Adrenal gland (tissue), 12 donors: ENCODE results near the gene CELF3. TPM values are rescaled to one million over a fixed set of nuclear protein-coding genes. Genes with fewer than 3 reads are reported as not detected.

ENCODE experiments used
- DNase-seq, 7 donors: peaks; one replicate each; pipeline ENCODE4 v3.0.0-alpha.2; 2019 to 2020
- H3K27ac ChIP-seq, 5 donors: fragments of 200-600 bp; sonication (generic) in 4 of 5; 1 replicate in 3 of 5; 2 replicates in 2 of 5; pipeline versions ENCODE4 v1.5.1 to v1.8.0; 2016 to 2020; ENCODE audit warnings: mild to moderate bottlenecking in 1 of 5
- H3K27me3 ChIP-seq: fragments of 200-600 bp; 2 replicates; pipeline ENCODE4 v1.8.0; 2021
- H3K36me3 ChIP-seq, 2 donors: fragments of 200-600 bp; replicated peaks in 1 of 2; 1 replicate in 1 of 2; 2 replicates in 1 of 2; pipeline versions ENCODE4 v1.5.1 to v1.8.0; 2018 to 2022
- H3K4me1 ChIP-seq, 2 donors: fragments of 200-600 bp; replicated peaks in 1 of 2; 1 replicate in 1 of 2; 2 replicates in 1 of 2; pipeline versions ENCODE4 v1.5.1 to v1.8.0; 2018 to 2021
- H3K4me3 ChIP-seq, 4 donors: fragments of 200-600 bp; sonication (generic) in 3 of 4; one replicate each; pipeline ENCODE4 v1.5.1; 2016 to 2018
- H3K9me3 ChIP-seq, 3 donors: fragments of 200-600 bp; sonication (generic) in 1 of 3; replicated peaks in 1 of 3; 1 replicate in 2 of 3; 2 replicates in 1 of 3; pipeline versions ENCODE4 v1.5.1 to v1.8.0; 2016 to 2021
- CTCF ChIP-seq, 6 experiments: fragments of 450-650 bp in 4 of 6; fragments of 200-600 bp in 2 of 6; sonication (generic) in 1 of 6; IDR thresholded peaks; 1 replicate in 5 of 6; 2 replicates in 1 of 6; pipeline versions ENCODE4 v1.5.1 to v1.8.0; 2016 to 2021; ENCODE audit warnings: antibody characterized with exemption in 6 of 6, mild to moderate bottlenecking in 2 of 6, moderate library complexity in 1 of 6
- POLR2A ChIP-seq, 2 donors: fragments of 450-650 bp; IDR thresholded peaks; one replicate each; pipeline ENCODE4 v1.6.1; 2017; ENCODE audit warnings: antibody characterized with exemption in 2 of 2, mild to moderate bottlenecking in 2 of 2, moderate library complexity in 1 of 2
- WGBS, 4 donors: extraction: QIAGEN DNeasy Blood & Tissue Kit in 2 of 4; methylation state at CpG; one replicate each; pipeline versions ENCODE4 v1.1.5 to v1.1.7; 2013 to 2017; 5-methylcytosine and 5-hydroxymethylcytosine counted together
- intact Hi-C, 2 donors: fragments of 100-400 bp; cut with DNase I; formaldehyde crosslinking; loops; one replicate each; pipeline versions ENCODE4 v1.14.1 to v1.15.0; 2022 to 2023
- polyA plus RNA-seq, 3 donors: library from polyadenylated mRNA; stranded (reverse); fragments of 200-250 nt in 2 of 3; fragments of 350-450 nt in 1 of 3; fragmentation: Illumina TruSeq in 1 of 3; extraction: RNeasy Lipid Tissue Mini Kit (QIAGEN cat#74804) in 1 of 3; gene quantifications; one replicate each; pipeline ENCODE4 v1.2.3, GENCODE V29; 2013 to 2014
- total RNA-seq, 9 donors: library from RNA; depleted of rRNA in 4 of 9; stranded (reverse); fragments of >200 nt in 4 of 9; fragments of 120-200 nt in 1 of 9; fragmentation: NEBNext Ultra II Directional in 1 of 9; extraction: Animal tissue kit (Norgen Biotek cat#: 25700) in 1 of 9; gene quantifications; one replicate each; pipeline versions ENCODE4 v1.1.0 to v1.2.4, GENCODE V29; 2013 to 2023
- donor health status: healthy with polysubstance abuse.
- donor health status: Bipolar disorder and iron deficiency.
- donor health status: DM: yes; HTN: yes; CAD: no.
- donor health status: DM: no; HTN: no; CAD: no.
- donor health status: DM: no; HTN: no; CAD: no.
- donor health status: DM: yes; HTN: yes; CAD: no.

The CELF3 gene
- total and polyA plus RNA-seq, 12 donors = 0.10 to 128 (median 7.7) TPM; not detected in 3

- Histone ChIP-seq H3K27ac (no peak overlapping the region), H3K27me3 (no peaks in the 10 kb centered on the region), H3K36me3 (peaks cover 0 to 45% of the 10 kb centered on the region in 2 donors), H3K9me3 (no peaks in the 10 kb centered on the region), H3K4me3 (no peak overlapping the region), H3K4me1 (no peaks in the 10 kb centered on the region)
- TF ChIP-seq CTCF (IDR thresholded peaks at IDR 0.05) = peak in 5 of 6 experiments; percentile 17 to 45 (median 36)
- no peak for TF ChIP-seq POLR2A (IDR thresholded peaks at IDR 0.05)
- 75 to 88% (median 82%) methylated on average over 4 of the region's 4 CpGs for WGBS, 4 donors
- no peak for DNase-seq
- intact Hi-C loops = no loop called here
Observed at GRCh38 chr1:151693057-151693651, 23.4 kb downstream of the CELF3 start.

- TF ChIP-seq CTCF (IDR thresholded peaks at IDR 0.05) (no peak), POLR2A (IDR thresholded peaks at IDR 0.05) (no peak)
- H3K27me3 ChIP-seq = no peaks in the 10 kb centered on the region
- H3K27ac ChIP-seq = no peak overlapping the region
- peaks cover 0 to 36% of the 10 kb centered on the region in 2 donors for H3K36me3 ChIP-seq
- no peaks in the 10 kb centered on the region for H3K9me3 ChIP-seq
- H3K4me1 ChIP-seq = no peaks in the 10 kb centered on the region
- 76 to 85% (median 84%) methylated on average over 3 of the region's 3 CpGs for whole genome bisulfite sequencing, 4 donors
- H3K4me3 ChIP-seq = no peak overlapping the region
- no peak for DNase-seq
- intact Hi-C loops = no loop called here
Observed at GRCh38 chr1:151692226-151692625, 24.4 kb downstream of the CELF3 start.

- Histone ChIP-seq H3K27ac (no peak overlapping the region), H3K36me3 (peaks cover 0 to 20% of the 10 kb centered on the region in 2 donors), H3K9me3 (no peaks in the 10 kb centered on the region), H3K4me1 (no peaks in the 10 kb centered on the region), H3K4me3 (no peak overlapping the region), H3K27me3 (no peaks in the 10 kb centered on the region)
- no peak for DNase-seq
- WGBS, 4 donors = 79 to 84% (median 80%) methylated on average over 4 of the region's 4 CpGs
- intact Hi-C loops = no loop called here
- TF ChIP-seq POLR2A (IDR thresholded peaks at IDR 0.05) = no peak
- TF ChIP-seq CTCF (IDR thresholded peaks at IDR 0.05) = no peak
Observed at GRCh38 chr1:151689494-151689893, 27.1 kb downstream of the CELF3 start.

- WGBS, 4 donors = 83 to 92% (median 91%) methylated on average over 2 of the region's 2 CpGs
Observed at GRCh38 chr1:151686561-151686960, 30.0 kb downstream of the CELF3 start.

More at GRCh38 chr1:151686561-151686960, 30.0 kb downstream of the CELF3 start:
- Histone ChIP-seq H3K36me3 (peaks cover 0 to 6% of the 10 kb centered on the region in 2 donors), H3K9me3 (no peaks in the 10 kb centered on the region), H3K27me3 (no peaks in the 10 kb centered on the region), H3K4me3 (no peak overlapping the region), H3K4me1 (no peaks in the 10 kb centered on the region), H3K27ac (no peak overlapping the region)
- DNase-seq = no peak
- TF ChIP-seq CTCF (IDR thresholded peaks at IDR 0.05) (no peak), POLR2A (IDR thresholded peaks at IDR 0.05) (no peak)
- intact Hi-C loops = no loop called here
